Transverse colon (tissue), 1 donor: ENCODE measurements around the gene NDUFS6.

Experiments used
- EP300 ChIP-seq: sonication (generic); formaldehyde crosslinking; IDR thresholded peaks from one replicate; pipeline ENCODE4 v1.6.1; 2017; ENCODE audit warnings: antibody characterized with exemption, low read depth
- POLR2A ChIP-seq: fragments of 450-650 bp; IDR thresholded peaks from one replicate; pipeline ENCODE4 v1.6.1; 2016; ENCODE audit warnings: antibody characterized with exemption, mild to moderate bottlenecking, moderate library complexity

GRCh38 chr5:1781726-1782384 lies 19.4 kb upstream of the NDUFS6 start:
- no peak for TF ChIP-seq EP300
- TF ChIP-seq POLR2A, result no peak
